NCI-H1105 treated with DMSO at 0.1 percent for 48 hours (cell line): ENCODE data around the gene CYP26A1.

Experiments used
- DNase-seq: peaks from one replicate; lab custom pipeline; 2025; lab: John Stamatoyannopoulos, UW

The CYP26A1 gene, protein sequence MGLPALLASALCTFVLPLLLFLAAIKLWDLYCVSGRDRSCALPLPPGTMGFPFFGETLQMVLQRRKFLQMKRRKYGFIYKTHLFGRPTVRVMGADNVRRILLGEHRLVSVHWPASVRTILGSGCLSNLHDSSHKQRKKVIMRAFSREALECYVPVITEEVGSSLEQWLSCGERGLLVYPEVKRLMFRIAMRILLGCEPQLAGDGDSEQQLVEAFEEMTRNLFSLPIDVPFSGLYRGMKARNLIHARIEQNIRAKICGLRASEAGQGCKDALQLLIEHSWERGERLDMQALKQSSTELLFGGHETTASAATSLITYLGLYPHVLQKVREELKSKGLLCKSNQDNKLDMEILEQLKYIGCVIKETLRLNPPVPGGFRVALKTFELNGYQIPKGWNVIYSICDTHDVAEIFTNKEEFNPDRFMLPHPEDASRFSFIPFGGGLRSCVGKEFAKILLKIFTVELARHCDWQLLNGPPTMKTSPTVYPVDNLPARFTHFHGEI

GRCh38 chr10:93073539-93074146 lies at the start of gene CYP26A1:
CYP26A1 (plus strand) TSS chr10:93073893; CDS start chr10:93073935, 42 bp downstream.
- DNase-seq, result peak; percentile 28

GRCh38 chr10:93026072-93026471 lies 47.6 kb upstream of the CYP26A1 start:
- no peak for DNase-seq

DNA sequence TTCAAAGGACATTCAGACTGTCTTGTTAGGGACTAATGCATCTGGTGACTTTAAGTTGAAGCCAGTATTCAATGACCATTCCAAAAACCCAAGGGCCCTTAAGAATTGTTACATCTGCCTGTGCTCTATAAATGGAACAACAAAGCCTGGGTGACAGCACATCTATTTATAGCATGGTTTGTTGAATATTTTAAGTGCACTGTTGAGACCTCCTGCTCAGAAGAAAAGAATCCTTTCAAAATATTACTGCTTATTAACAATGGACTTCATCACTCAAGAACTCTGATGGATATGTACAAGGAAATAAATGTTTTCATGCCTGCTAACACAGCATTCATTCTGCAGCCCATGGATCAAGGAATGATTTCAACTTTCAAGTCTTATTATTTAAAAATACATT lies 46.2 kb upstream of the CYP26A1 start:
- no peak for DNase-seq

- no peak for DNase-seq
Observed at GRCh38 chr10:93028883-93029282, 44.8 kb upstream of the CYP26A1 start.

DNA sequence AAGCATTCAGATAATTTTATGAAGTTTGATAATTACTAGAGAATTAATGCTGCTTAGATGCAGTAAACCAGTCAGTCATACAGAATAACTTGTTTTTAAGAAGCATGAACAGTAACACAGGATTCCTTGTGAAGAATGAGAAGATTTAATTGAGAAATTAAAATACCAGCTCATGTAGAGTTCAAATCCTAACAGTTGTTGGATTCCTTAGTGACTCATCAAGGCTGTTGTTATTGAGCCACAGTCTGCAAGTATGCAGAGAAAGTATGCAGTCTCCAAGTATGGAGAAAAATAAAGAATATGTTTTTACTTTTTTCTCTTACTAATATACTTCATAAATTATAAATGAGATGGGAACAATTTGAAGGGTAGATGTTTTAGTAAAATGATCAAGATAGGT lies 43.3 kb upstream of the CYP26A1 start:
- DNase-seq, result no peak

GRCh38 chr10:93032105-93032808 lies 41.4 kb upstream of the CYP26A1 start:
- DNase-seq, result no peak

- DNase-seq, result no peak
Observed at GRCh38 chr10:93032809-93033137, 40.9 kb upstream of the CYP26A1 start.

GRCh38 chr10:93034426-93034825 lies 39.3 kb upstream of the CYP26A1 start:
- no peak for DNase-seq

DNA sequence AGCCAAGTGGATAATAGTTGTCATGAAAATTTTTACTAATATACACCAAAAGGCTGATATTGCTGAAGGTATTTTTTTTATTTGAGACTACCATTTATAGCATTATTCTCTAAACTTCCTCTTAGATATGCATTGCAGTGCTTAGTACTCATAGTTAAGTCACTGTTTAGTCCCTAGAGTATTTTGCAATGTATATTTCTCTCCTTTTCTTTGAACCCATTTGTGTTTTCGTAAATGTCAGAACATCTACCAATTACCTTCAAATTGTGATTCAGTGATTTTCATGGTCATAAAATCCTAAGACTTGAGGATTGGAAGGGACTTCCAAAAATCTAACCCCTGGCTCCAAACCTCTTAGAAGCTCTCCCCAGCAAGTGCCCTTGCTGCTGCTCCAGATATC lies 34.6 kb upstream of the CYP26A1 start:
- DNase-seq, result no peak

DNA sequence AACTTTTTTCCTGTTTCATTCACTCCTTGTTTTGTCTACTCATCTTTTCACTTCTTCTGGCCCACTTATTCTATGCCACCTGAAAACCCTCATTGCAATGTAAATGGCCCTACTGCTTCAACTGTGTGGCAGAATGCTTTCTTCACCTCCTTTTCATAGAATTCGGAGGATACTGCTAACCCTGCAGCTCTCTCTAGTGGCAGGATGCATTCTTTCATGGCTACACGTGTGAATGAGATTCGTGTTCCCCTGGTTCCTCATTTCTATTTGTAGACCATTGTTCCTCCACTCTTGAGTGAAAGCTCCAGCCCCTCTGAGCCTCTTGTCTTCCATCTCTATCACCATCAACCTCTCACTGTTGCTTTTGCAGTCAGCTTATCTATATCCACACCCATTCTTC lies 34.0 kb upstream of the CYP26A1 start:
- DNase-seq, result no peak

GRCh38 chr10:93054486-93054885 lies 19.2 kb upstream of the CYP26A1 start:
- DNase-seq, result no peak

- no peak for DNase-seq
Observed at GRCh38 chr10:93058139-93058538, 15.6 kb upstream of the CYP26A1 start.

DNA sequence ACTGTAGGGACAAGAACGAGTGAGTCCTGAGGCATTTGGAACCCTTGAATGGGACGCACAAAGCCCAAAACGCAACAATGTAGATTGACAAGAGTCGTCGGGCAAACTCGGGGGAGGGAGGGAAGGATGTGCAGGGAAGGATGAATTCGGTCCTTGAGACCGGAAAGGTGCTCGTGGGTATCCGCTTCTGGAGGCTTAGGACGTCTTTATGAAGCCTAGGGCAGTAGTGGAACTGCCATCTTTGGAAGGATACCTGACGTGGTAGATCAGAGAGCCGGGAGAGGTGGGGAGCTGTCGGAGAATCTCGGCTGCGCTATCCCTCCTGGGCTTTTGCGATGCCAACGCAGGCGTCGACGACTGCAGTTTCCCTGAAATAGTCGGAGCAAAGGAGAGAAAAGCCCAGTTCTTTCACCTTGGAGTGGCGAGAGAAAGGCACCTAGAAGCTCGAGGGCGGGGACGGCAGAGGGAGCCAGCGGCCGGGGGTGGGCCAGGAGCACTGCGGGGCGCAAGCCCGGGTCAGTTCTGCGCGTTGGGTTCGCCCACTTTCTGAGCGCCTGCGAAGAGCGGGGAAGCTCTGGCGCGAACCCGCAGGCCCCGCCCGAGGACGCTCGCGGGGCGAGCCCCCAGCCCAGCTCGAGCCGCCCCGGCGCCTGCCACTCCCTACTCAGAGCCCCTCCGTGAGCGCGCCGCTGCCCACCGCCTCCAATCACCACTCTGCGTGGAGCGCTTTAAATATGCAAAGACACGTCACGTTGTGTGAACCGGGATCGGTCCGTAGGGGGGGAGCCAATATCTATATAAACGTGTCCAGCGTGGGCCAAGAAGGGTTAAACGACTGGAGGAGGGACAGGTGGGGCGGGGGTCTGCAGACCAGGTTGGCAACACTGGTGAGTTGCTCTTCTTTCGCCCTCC lies 13.5 kb upstream of the CYP26A1 start, which contains the start of gene CYP26C1:
Gene CYP26C1 (plus strand): TSS at position 824 of the 912 bp plus-strand sequence. CDS start 466 bp downstream, outside the sequence.
- no peak for DNase-seq

DNA sequence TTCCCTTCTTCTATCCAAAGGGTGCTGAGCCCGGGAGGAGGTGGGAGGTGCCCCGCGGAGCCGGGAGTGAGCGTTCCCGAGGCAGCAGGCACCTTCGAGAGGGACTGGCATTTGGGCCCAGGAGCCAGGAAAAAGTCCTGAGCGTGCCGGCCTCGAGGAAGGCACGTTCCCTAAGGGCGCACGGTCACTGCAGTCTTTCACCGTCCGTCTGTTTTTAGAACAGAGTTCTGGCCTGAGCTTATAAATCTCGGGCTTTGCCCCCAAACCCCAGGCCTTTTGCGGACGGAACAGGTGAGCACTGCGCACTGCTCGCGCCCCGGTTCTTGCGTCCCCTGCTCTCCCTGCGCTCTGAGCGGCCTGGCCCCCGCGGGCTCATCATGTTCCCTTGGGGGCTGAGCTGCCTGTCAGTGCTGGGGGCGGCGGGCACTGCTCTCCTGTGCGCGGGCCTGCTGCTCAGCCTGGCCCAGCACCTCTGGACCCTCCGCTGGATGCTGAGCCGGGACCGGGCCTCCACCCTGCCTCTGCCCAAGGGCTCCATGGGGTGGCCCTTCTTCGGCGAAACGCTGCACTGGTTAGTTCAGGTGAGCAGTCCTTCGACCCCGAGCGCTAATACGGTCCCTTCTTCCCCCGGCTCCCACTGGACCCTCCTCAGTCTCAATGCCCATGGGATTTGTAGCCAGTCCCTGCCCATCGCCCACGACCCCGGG lies 12.7 kb upstream of the CYP26A1 start:
- no peak for DNase-seq

GRCh38 chr10:93061594-93062513 lies 11.8 kb upstream of the CYP26A1 start:
- no peak for DNase-seq

- DNase-seq, result no peak
Observed at GRCh38 chr10:93062514-93063143, 11.1 kb upstream of the CYP26A1 start.

- DNase-seq, result no peak
Observed at GRCh38 chr10:93063144-93063976, 10.3 kb upstream of the CYP26A1 start.

DNA sequence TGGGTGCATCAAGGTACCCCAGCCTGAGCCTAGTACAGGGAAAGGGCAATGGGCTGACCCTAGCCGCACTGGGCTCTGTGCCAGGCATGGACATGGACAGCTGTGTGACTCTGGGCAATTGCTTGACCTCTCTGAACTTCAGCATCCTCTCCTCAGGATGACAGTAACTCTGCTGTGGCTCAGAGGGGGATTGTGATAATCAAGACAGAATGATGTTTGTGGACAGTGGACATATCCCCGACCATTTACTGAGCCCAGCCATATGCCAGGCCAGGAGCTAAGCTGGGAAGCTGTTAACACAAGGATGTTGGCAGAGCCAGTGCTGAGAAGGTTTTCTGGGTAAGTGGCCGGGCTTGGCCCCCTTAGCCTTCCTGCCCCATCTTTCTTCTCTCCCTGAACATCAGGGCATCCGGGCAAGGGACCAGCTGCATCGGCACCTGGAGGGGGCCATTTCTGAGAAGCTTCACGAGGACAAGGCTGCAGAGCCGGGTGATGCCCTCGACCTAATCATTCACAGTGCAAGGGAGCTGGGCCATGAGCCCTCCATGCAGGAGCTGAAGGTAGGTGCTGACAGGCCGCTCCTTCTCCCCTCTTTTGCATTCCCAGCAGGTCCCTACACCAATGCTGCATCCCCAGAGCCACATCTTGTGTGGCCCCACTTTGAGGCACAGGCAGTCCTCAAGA lies 9.6 kb upstream of the CYP26A1 start:
- DNase-seq, result no peak
